Measurements from ENCODE around the gene PCNX1. TPM values are rescaled to one million over a fixed set of nuclear protein-coding genes. Genes with fewer than 3 reads are reported as not detected.

The PCNX1 gene
- total RNA-seq, 1 donor from 2014 or later, result 75.6 TPM

- DNase-seq (ENCODE audit: low spot score), result no peak
Measured at GRCh38 chr14:71148627-71149026, 241.4 kb downstream of the PCNX1 start.

- DNase-seq (ENCODE audit: low spot score), result no peak
Measured at GRCh38 chr14:71150737-71151136, 243.5 kb downstream of the PCNX1 start.

- no peak for DNase-seq (ENCODE audit: low spot score)
Measured at GRCh38 chr14:71155743-71156142, 248.5 kb downstream of the PCNX1 start.

- no peak for DNase-seq (ENCODE audit: low spot score)
Measured at GRCh38 chr14:71163050-71163841, 256.0 kb downstream of the PCNX1 start.

GRCh38 chr14:71163842-71164629 is 256.8 kb downstream of the PCNX1 start:
- no peak for DNase-seq (ENCODE audit: low spot score)

Other genes starting within 250 kb of the PCNX1 start
- gene MAP3K9, start 97.9 kb upstream of the PCNX1 start, total RNA-seq (ENCODE audit: insufficient read depth, low replicate concordance), result 2.6 TPM